RWPE2 (cell line): ENCODE measurements around the gene NT5C1A.

ENCODE experiments used
- ATAC-seq: fragments of 200-7000 bp; cut with Tn5 transposase; 3 replicates; pipeline ENCODE4 v1.9.1; 2021; ENCODE audit warnings: low read depth
- DNase-seq: peaks from one replicate; pipeline ENCODE4 v3.0.0-alpha.2; 2020; ENCODE audit warnings: low spot score
- H3K27ac ChIP-seq: fragments of 450-650 bp; 2 replicates; pipeline ENCODE4 v1.5.1; 2017; ENCODE audit warnings: mild to moderate bottlenecking; ENCODE audit not compliant: poor library complexity, severe bottlenecking
- H3K27me3 ChIP-seq: fragments of 250-450 bp; sonication (Bioruptor Pico); 2 replicates; pipeline ENCODE4 v1.5.1; 2021; ENCODE audit warnings: mild to moderate bottlenecking, moderate library complexity; ENCODE audit not compliant: insufficient read depth, poor library complexity, severe bottlenecking
- H3K36me3 ChIP-seq: fragments of 250-450 bp; sonication (Bioruptor Pico); 2 replicates; pipeline ENCODE4 v1.5.1; 2020; ENCODE audit warnings: low read depth, mild to moderate bottlenecking, moderate library complexity
- H3K4me1 ChIP-seq: fragments of 250-450 bp; sonication (Bioruptor Pico); 2 replicates; pipeline ENCODE4 v1.5.1; 2021; ENCODE audit warnings: mild to moderate bottlenecking, moderate library complexity; ENCODE audit not compliant: insufficient read depth, poor library complexity, severe bottlenecking
- H3K4me3 ChIP-seq: fragments of 250-450 bp; sonication (Bioruptor Pico); 2 replicates; pipeline ENCODE4 v1.5.1; 2021; ENCODE audit warnings: mild to moderate bottlenecking, moderate library complexity; ENCODE audit not compliant: severe bottlenecking
- H3K9me3 ChIP-seq: fragments of 250-450 bp; sonication (Bioruptor Pico); 2 replicates; pipeline ENCODE4 v1.5.1; 2021; ENCODE audit warnings: mild to moderate bottlenecking, moderate library complexity; ENCODE audit not compliant: severe bottlenecking
- CTCF ChIP-seq: fragments of 450-650 bp; IDR thresholded peaks from one replicate; pipeline ENCODE4 v1.5.1; 2017; ENCODE audit warnings: mild to moderate bottlenecking, moderate library complexity; ENCODE audit not compliant: poor library complexity, severe bottlenecking

NT5C1A gene

GRCh38 chr1:39713557-39713956, 41.6 kb upstream of the NT5C1A start:
- Histone ChIP-seq H3K27ac (no peak overlapping the region), H3K36me3 (no peaks in the 10 kb centered on the region), H3K4me3 (no peak overlapping the region), H3K9me3 (no peaks in the 10 kb centered on the region), H3K4me1 (no peaks in the 10 kb centered on the region), H3K27me3 (peaks cover 19% of the 10 kb centered on the region)
- ATAC-seq (no peak), DNase-seq (no peak)
- no peak for TF ChIP-seq CTCF

- no peaks in the 10 kb centered on the region for H3K36me3 ChIP-seq
- no peaks in the 10 kb centered on the region for H3K9me3 ChIP-seq
- ATAC-seq: no peak
- H3K27me3 ChIP-seq: peaks cover 18% of the 10 kb centered on the region
- no peak overlapping the region for H3K27ac ChIP-seq
- no peaks in the 10 kb centered on the region for H3K4me1 ChIP-seq
- no peak for TF ChIP-seq CTCF
- no peak for DNase-seq
- H3K4me3 ChIP-seq: no peak overlapping the region
These were observed 40.0 kb upstream of the NT5C1A start for GRCh38 chr1:39711966-39712340.

- Histone ChIP-seq H3K27me3 (peaks cover 11% of the 10 kb centered on the region), H3K36me3 (no peaks in the 10 kb centered on the region), H3K4me1 (no peaks in the 10 kb centered on the region), H3K27ac (no peak overlapping the region), H3K4me3 (no peak overlapping the region), H3K9me3 (no peaks in the 10 kb centered on the region)
- DNase-seq (no peak), ATAC-seq (no peak)
- no peak for TF ChIP-seq CTCF
These were observed 39.4 kb upstream of the NT5C1A start for GRCh38 chr1:39711104-39711965.

GRCh38 chr1:39707506-39707905, 35.6 kb upstream of the NT5C1A start:
- Histone ChIP-seq H3K9me3 (no peaks in the 10 kb centered on the region), H3K27me3 (no peaks in the 10 kb centered on the region), H3K4me1 (no peaks in the 10 kb centered on the region), H3K36me3 (no peaks in the 10 kb centered on the region), H3K4me3 (no peak overlapping the region), H3K27ac (no peak overlapping the region)
- no peak for TF ChIP-seq CTCF
- no peak for ATAC-seq
- DNase-seq: no peak

GRCh38 chr1:39704757-39705156, 32.9 kb upstream of the NT5C1A start:
- Histone ChIP-seq H3K27me3 (no peaks in the 10 kb centered on the region), H3K4me1 (no peaks in the 10 kb centered on the region), H3K9me3 (no peaks in the 10 kb centered on the region), H3K4me3 (no peak overlapping the region), H3K27ac (no peak overlapping the region), H3K36me3 (no peaks in the 10 kb centered on the region)
- no peak for TF ChIP-seq CTCF
- DNase-seq (no peak), ATAC-seq (no peak)
